Pons (tissue), 1 donor: ENCODE results near the gene NEGR1.

ENCODE experiments used
- DNase-seq: peaks from one replicate; pipeline ENCODE4 v3.0.0-alpha.2; 2016; ENCODE audit warnings: low spot score

NEGR1 gene

DNA sequence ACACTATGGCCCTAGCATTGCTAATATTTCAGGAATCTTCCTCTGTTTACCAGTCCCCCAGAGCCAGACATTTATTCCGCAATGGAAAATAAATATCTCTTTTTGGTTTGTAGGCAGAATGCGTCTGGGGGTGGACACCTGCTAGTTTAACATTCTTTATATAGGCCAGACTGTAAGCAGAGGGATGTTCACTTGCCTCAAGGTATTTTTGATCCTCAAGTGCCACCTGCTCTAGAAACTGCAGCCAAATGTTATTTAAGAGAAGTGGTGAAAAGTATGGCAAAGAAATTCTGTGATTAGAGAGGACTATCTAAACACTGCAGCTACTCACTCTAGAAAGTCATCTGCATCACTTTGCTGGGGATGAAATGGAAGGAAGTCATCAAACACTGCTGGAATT is 164.7 kb downstream of the NEGR1 start:
- DNase-seq: no peak

DNA sequence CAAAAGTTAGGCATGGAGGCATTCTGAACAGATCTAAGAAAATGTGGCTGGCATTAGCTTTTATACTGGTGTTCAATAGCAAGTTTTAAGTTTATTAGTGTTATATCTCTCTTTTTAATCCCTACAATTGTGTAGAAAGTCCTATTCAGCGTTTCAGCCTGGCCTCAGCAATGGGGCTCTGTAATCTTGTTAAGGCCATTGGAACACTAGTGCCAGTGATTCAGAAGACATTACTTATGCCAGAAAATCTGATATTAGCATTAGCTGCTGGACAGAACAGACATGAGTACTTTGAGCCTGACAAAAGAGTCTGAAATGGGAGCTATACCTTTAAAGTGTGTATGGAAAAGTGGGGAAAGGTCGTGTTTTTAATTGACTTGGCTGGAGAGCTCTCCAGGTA is 167.0 kb downstream of the NEGR1 start:
- DNase-seq: no peak

DNA sequence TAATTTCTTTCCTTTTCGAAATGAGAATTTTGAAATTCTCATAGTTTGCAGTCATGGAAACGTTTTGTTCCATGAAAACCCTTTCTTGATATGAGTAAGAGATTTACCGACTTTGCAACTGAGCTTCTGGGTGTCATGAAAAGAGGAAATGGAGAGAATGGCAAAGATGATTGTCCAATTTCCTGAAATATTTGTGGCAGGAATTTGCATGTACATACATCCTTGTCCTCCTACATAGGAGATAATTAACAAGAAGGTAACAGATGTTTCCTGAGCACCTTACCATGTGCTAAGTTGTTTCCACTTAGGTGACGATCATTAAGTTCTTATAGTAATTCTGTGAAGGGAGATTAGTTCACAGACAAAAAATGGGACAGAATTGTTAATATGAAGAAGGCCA is 170.7 kb downstream of the NEGR1 start:
- DNase-seq: no peak

DNA sequence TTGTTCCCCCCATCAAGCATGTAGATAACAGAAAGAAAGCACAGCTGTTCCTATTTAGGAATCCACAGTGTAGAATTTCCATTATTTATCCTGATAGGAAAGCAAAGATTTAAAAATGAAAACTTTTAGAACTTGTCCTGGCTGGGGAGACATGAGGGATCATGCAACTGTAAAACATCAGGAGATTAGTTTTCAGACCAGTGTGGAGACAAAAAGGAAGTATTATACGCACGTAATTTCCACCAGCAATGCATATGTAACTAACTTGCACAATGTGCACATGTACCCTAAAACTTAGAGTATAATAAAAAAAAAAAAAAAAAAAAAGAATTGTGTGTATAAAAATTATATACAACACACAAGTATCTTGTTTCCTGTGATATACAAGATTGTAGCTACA is 172.4 kb downstream of the NEGR1 start:
- DNase-seq: no peak

DNA sequence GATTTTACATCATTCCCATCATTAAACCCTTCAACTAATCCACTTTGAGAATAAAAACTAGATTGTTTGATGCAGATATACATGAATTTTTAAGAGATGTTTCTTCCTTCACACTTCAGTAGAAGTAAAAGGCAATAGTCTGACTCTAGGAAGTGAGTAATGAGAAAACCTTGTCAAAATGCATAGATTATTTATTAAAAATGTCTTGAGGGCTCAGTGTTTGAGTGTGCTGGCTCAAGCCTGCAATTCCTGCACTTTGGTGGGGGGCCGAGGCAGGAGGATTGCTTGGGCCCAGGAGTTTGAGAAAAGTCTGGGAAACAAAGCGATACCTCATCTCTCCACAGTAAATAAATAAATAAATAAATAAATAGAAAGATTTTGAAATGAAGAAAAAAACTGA is 177.1 kb downstream of the NEGR1 start:
- no peak for DNase-seq

DNA sequence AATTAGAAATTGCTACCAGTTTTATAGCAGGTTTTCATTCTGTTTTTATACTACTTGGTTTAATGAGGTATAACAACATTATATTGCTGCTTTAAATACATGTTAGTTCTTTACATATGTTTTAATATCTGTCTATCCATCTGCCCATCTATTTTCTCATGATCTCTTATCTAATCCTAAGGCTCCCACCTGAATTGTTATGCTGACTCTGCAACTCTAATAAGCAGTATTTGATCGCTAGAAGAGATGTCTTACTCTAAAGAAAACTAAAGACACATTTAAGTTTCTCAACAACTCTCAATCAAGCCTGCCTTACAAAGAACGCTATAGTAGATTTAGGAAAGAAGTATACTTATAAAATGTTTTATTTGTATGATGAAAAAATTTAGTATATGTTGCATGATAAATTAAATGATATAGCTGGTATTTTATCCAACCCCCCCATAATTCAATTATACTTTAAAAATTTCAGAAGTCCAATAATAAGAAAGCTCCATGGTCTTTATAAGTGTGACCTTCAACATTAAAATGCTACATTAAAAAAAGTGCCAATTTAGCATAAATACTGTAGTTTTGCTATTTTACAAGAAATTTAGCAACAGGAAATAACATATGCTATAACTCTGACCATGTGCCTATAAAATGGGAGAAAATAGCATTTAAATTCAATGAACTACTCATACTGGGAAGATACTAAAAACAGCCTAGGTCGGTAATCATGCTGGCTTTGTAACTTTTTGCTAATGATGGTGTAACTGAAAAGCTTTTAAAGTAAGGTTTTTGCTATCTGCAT is 180.3 kb downstream of the NEGR1 start:
- no peak for DNase-seq

DNA sequence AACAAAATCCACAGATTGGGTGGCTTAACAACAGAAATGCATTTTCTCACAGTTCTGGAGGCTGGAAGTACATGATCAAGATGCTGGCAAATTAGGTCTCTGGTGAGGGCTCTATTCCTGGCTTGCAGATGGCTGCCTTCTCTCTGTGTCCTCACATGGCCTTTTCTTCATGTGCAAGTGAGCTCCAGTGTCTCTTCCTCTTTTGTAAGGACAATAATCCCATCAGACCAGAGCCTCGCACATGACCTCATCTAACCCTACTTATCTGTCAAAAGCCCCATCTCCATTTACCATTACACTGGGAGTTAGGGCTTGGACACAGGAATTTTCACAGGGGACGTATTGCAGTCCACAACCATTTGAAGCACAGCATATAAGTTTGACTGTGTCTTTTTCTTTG is 181.6 kb downstream of the NEGR1 start:
- DNase-seq: no peak

DNA sequence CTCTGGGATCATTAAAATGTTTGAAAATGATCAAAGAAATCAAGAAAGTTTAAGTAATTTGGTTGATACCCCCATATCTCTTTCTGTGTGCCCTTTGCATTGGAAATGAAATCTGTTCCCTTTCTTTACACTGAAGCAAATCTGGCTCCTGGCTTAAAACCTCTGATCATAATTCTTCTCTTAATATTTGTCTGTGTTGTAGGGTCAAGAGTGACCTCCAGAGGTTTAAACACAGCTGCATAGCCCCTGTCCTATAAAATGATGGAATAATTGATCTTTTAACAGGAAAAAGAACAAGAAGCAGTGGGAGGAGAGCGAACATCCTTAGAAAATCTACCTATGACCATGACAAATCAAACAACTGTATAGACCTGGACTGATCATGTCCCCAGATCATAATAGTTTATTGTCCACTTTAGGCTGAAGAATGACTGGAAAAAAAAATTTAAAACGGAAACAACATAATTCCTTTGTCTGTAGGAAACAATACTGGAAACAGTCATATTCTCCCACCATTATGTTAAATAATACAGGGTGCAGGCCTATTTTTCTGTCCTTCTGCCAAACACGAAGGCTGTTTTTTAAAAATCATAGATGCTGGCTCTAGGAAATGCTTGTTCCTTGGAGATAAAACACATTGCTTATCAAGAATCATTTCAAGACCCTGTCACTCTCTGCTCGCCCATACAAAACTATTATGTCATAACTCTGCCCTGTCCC is 184.3 kb downstream of the NEGR1 start:
- no peak for DNase-seq

DNA sequence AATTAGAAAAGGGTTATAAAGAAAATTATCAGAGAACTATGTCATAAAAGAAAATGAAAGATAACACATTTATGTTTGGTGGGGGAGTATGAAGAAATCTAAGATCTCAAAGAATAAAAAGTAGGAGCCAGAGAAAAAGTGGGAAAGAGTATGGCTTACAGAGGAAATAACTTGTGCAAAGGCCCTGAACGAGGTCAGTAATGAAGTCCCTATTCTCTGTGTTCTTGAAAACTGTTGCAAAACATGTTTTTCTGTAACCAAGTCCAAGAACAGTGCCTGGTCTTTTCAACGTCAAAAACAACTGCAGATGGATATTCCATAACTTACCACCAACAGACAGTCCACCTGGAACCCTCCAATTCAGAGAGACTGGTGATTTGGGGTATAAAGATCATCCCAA is 188.1 kb downstream of the NEGR1 start:
- DNase-seq: no peak

DNA sequence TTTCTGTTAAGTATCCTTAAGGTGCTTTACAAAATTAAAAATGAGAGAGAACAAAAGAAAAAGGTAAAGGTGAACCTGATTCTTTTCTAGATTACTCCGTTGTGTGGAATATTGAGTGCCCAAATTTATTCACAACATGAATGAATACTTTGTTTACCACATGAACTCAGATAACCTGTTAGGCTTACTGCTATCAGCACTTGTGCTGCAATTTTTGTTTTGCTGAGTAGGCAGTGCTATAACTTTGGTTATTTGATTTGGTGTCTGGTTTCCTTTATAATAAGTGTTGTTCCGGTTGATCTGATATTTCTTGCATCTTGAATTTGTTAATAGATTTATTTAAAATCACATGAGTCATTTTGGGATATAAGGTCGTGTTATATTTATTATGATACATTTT is 195.9 kb downstream of the NEGR1 start:
- no peak for DNase-seq

DNA sequence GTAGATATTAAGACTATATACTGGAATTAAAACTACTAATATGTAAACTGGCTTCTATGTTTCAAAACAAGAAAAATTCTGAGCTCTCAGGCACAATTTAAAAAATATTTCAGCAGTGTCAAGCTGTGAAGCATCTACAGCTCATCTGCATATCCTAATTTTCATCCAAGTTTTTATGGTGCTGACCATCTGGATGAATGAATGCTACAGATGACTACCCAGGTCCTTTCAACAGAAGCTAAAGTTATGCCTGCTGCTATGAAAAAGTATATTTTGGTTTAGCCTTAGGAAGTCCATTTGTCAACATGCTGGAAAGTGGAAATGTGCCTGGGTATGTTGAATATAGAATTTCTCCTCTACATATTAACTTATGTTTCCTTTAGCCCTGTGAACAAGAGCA is 206.9 kb downstream of the NEGR1 start:
- no peak for DNase-seq

DNA sequence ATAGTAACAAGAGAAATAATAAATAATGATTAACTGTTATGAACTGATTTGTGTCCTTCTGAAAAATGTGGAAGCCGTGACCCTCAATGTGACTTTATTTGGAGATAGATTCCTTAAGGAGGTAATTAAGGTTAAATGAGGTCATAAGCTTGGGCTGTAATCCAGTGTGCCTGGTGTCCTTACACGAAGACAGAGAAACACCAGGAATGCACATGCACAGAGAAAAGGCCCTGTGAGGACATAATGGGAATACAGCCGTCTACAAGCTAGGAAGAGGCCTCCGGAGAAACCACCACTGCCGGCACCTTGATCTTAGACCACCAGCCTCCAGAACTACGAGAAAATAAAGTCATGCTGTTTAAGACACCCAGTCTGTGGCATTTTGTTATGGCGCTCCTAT is 215.9 kb downstream of the NEGR1 start:
- DNase-seq: no peak

DNA sequence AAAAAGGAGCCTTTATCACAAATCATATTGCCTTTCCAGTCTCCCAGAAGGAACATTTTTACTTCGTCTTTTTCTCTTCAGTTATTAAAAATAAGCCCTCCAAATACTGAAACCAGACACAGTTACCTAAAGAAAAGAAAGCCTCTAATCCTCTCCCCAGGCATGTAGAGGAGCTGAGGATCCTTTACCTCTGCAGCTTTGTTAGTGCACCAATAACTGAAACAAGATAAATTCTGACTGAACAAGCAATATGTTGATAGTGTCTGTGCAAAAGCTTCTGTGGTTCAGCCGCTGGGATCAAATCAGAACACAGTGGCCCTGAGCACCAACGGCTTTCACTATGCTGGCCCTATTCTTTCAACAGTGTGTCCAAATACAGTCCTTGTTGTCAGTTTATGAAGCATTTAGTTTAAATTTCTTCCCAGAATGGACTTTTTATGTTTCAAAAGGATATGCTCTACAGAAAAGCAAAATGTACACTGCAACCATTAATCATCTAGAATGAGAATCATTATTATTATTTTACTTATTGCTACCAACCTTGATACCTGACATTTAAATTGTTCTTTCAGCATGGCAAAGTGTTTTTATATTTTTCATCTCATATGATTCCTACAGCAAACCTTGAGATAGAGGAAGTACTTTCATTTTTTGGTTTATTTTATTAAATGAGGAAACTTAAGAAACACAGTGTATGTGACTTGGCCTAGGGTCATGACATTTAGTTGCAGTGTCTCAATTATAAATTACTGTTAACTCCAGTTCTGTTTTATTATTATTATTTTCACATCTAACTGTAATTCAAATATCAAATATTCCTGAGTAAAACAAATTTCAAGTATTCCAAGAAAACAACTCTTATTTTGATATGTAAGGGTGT is 217.9 kb downstream of the NEGR1 start:
- no peak for DNase-seq

DNA sequence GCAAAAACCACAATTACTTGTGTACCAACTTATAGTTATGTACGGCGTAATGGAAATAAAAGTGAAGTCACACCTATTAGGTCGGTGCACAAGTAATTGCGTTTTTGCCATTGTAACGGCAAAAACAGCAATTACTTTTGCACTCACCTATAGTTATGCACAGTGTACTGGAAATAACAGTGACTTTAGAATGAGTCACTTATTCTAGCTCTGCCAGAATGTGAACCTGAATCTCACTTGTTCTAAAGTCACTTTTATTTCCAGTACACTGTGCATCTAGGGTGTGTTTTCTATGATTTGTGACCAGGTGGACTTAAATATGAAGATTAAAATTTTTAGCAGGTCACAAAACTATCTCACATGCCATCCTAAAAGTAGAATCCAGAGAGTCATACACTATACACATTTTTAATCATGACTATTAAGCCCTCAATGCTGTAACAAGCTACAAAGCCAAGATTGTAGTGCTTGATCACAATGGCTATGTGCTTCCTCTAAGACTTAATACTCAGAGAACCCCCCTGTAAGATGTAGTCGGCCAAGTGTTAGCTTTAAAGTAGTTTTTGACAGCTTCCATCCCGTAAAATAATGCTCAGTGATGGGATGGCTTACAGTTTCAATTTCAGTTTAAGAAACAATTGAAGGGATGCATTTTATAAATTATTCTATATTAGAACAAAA is 218.8 kb downstream of the NEGR1 start:
- DNase-seq: no peak

DNA sequence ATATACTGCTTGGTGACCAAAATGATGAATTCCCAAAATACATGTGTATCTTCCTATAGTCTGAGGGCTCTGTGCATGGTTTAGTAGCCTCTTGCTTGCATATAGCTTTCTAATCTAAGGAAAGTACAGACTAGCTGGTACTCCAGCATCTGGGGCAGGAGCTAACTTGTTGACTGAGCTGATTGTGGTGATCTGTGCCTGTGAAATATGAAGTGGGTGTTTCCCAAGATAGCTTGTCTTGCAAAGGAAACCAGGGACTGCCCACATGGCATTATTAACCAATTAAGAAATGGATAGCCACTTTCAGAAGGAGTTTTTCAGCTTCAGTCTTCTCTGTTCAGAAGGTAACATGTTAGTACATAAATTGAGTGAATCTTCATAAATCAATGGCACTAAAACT is 219.8 kb downstream of the NEGR1 start:
- no peak for DNase-seq

DNA sequence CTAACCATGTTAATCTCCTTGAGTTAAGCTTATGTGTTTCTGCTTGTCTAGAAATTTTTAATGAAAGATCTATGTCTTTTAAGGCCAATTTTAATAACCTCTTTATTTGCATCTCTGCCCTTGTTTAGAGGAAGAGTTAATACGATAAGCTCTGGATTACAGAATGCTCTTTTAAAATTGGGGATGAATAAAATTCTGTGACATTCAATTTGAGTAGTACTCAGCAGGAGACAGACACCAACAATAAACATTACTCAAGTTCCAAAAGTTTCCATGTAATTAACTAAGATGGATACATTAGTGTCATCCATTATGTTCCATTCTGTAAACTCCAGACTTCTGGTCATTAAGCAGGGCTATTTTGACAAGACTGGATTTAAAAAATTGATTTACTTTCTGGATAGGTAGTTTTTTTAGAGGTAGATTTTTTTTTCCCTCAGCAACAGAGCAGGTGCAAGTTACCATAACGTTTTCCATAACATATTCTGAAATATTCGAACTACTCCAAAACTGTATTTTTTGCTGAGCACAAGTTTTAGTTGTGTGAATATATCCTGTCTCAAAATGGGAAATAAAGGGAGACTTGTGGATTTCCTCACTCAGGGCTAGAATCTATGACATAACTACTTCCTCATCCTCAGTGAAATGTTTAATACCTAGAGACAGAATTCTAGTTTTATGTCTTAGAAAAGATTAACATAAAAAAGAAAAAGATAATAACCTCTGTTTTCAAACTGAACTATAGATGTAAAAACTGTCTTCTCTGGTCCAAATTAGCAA is 221.7 kb downstream of the NEGR1 start:
- no peak for DNase-seq

DNA sequence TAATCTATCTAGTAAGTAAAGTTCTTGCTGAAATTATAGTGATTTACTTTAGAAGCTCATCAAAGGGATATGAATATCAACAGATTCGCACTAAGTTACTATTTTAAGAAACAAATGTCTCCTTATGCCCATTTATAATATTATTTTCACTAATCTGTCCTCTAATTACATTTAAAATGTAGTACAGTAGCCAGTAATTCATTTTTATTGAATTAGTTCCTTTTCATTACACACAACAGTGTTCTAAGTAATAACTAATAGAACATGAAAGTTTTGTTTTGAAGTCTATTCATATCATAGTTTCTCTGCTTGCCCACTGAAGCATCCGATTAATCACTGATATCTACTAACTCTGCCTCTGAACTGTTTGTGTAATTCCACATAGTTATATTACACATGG is 225.8 kb downstream of the NEGR1 start:
- no peak for DNase-seq

DNA sequence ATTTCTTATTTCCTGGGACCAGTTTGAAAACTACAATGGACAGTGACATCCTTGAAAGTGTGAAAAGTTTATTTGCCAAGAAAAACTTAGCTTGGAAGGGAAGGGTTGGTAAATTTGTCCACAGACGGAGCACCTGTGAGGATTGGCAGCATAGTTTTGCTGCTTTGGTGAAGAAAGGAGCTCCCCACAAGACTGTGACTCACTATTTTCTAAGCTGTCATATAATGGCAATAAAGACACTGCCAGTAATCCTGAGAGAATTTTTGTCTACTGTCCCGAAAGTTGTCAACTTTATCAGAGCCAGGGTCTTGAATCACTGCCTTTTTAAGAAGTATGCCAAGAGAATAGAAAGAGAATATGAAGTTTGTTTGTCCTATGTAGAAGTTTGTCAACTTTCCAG is 230.8 kb downstream of the NEGR1 start:
- no peak for DNase-seq

DNA sequence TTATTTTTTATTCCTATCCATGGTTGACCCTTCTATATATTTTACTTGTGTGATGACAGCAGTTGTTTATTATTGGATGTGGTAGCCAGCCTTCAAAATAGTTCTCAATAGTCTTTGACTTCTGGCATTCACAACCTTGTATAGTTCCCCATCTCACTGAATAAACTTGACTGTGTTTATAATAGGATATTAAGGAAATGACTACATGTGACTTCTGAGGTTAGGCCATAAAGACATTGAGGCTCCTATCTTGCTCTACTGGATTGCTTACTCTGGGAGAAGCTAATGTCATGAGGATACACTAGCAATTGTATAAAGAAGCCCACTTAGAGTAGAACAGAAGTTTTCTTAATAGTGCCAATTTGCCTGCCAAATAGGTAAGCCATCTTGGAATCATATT is 231.8 kb downstream of the NEGR1 start:
- DNase-seq: no peak

DNA sequence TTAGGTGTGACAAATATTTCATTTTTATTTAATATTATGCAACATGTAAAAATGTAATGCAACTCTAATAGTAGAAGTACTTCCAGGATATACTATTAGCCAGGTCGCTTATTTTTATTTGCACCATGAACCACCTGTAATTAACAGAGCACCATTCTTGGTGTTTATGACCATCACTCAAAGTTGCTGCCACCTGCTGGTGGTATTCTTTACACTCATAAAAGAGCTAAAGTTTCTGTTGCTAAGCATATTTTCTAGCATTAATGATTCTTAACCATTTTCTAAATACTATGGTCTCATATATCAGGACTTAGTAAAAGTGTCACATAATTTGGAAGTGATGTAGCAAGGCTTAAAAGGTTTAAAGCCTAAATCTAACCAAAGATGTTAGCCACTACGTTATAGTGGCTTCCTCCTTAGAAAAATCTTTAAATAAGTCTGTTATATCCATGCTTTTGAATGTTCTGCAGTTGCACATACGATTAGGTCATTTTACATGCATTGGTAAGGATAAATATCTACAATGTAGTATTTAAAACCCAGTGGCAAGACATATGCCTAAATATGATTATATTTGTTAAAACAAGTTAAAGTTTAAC is 244.5 kb downstream of the NEGR1 start:
- peak; percentile 68 for DNase-seq

DNA sequence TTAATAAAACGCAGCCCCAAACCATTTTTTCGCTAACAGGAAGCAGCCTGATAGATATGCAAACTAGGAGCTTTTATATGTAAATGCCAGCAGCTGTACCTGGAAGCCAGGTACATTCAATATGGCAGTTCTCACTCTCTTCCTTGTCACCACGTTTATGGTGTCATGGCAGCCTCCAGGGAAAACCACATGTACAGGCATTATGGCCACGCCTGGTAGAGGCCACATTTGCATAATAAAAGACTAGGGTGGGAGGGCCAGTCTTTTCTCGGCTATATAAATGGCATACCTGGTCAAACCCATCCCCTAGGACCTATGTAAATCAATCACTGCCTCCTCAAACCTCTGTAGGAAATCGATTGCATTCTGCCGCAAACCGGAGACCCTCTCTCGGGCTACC is 247.5 kb downstream of the NEGR1 start:
- no peak for DNase-seq
